HG03571 (cell line): ENCODE data around the gene DYNLRB1.

Source experiments
- ATAC-seq: cut with Tn5 transposase; IDR thresholded peaks from one replicate; pipeline ENCODE4 v1.9.1; 2021; ENCODE audit not compliant: unreplicated experiment

DYNLRB1 gene

GRCh38 chr20:34532756-34533155 is 16.5 kb downstream of the DYNLRB1 start:
- no peak for ATAC-seq

DNA sequence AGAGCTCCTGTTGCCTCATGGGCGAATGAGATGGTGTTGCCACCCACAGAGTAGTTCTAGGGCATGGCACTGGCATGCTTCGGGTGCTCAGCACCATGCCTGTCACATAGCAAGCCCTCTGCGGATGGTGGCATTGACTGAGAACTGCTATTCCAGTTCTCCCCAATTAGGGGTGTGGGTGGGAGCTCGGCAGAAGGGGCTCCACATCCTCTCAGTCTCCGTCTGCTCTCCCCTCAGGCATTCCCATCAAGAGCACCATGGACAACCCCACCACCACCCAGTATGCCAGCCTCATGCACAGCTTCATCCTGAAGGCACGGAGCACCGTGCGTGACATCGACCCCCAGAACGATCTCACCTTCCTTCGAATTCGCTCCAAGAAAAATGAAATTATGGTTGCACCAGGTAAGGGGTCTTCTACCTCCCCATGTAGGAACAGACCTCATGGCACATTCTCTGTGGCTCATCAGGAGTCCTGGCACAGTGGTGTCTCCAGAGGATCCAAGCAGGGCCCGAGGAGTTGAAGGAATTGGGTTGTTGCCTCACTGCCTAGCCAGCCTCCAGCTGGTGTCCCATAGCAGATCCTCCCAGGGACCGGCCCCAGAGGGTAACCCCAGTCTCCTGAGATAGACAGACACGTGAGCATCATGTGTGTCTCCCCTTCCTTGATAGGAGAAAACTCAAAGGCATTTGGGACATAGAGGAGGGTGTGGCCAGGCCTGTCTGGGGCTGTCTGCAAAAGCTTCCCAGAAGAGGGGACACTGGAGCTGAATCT is 18.4 kb downstream of the DYNLRB1 start:
- no peak for ATAC-seq

- ATAC-seq = no peak
Observed at GRCh38 chr20:34535301-34535840, 19.1 kb downstream of the DYNLRB1 start.

DNA sequence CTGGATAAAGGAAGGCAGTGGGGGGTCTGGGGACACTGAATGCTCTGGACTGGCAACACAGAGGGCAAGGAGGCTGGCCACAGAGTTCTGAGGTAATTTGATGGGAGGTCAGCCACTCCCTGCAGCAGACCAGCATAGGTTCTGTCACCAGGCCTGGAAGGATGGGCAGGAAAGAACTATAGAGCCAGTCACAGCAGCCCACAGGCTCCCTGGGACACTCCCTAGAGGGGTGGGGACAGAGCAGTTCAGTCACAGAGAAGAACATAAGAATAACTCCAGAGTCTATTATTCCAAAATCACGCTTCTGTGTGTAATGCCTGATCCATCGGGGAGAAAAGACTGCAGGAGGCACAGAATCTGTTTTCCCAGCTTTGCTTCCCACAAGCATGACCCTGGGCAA is 19.6 kb downstream of the DYNLRB1 start:
- ATAC-seq = no peak

GRCh38 chr20:34536798-34537394 is 20.7 kb downstream of the DYNLRB1 start:
- ATAC-seq = no peak

GRCh38 chr20:34537651-34538050 is 21.4 kb downstream of the DYNLRB1 start:
- no peak for ATAC-seq

- no peak for ATAC-seq
Observed at GRCh38 chr20:34538671-34539123, 22.5 kb downstream of the DYNLRB1 start.

- ATAC-seq = no peak
Observed at GRCh38 chr20:34539756-34540155, 23.5 kb downstream of the DYNLRB1 start.

DNA sequence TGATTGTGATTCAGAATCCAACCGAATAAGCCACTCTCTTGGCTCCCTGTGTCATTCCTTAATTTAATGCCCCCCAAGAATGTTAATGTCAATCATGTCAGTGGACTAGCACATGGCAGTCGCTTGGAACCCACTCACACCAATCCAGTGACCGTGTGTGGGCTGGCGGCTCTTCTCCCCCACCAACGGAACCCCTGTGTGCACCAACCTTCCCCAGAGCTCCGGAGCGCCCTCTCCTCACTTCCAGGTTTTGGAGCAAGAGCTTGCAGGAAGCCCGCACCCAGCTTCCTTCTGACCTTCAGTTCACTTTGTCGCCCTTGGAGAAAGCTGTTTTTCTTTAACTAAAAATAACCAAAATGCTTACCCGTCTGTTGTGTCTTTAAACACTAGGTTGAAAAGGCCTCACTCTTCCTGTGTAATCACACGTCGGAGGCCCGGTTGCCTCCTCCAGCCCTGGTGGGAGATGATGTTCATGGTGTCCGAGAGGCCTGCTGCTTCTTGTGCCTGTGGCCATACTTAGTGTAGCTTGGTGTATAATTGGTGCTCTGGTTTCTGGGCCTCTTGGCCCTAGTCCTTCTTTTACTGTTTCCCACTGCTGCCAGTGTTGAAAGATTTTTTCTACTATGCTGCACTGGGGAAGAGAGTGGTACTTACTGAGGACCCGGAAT is 24.5 kb downstream of the DYNLRB1 start:
- ATAC-seq = no peak

DNA sequence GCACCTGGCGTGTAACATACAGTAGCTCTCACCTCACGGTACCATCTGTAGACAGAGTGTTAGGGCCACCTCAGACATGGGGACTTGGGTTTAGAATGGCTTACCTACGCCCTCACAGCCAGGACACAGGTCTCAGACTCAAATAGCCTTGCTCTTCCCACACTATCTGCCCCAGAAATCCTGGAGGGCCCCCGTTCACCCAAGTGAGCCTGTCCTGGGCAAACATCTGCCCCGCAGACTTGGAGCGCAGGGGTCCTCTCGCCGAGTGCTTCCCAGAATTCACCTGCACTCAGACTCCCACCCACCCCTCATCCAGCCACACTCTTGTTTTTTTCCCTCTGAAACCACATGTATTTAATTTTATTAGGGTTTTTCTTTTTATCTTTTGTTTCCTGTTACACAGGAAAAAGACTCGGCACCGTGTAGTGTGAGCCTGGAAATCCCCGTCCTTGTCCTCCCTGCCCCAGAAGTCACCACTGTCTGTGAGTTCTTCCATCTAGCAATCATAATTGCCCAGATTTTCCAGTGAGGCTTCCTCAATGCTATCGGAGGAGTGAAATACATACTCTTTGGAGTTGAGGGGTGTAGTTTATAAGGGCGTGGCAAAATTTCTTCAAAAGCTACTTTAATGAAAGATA is 25.2 kb downstream of the DYNLRB1 start:
- no peak for ATAC-seq

DNA sequence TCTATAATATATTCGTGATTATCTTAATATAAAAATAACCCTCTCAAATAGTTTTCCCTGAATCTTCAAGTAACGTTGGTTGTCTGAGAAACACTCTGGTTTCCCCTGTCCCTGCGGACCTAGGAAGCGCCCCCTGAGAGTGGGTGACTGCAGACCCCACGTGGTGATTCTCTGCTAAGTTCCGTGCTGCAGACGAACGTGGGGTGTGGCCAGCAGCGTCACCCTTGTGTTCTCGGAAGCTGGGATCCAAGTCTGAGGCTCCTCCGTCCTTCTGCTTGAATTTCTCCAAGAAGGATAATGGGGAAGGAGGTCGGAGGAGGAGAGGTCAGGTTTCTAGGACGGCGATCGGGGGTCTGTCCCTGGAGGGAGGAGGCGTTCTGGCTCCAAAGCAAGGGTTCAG is 25.7 kb downstream of the DYNLRB1 start:
- no peak for ATAC-seq

- ATAC-seq = no peak
Observed at GRCh38 chr20:34542439-34542838, 26.2 kb downstream of the DYNLRB1 start.

GRCh38 chr20:34543463-34544056 is 27.3 kb downstream of the DYNLRB1 start:
- no peak for ATAC-seq

DNA sequence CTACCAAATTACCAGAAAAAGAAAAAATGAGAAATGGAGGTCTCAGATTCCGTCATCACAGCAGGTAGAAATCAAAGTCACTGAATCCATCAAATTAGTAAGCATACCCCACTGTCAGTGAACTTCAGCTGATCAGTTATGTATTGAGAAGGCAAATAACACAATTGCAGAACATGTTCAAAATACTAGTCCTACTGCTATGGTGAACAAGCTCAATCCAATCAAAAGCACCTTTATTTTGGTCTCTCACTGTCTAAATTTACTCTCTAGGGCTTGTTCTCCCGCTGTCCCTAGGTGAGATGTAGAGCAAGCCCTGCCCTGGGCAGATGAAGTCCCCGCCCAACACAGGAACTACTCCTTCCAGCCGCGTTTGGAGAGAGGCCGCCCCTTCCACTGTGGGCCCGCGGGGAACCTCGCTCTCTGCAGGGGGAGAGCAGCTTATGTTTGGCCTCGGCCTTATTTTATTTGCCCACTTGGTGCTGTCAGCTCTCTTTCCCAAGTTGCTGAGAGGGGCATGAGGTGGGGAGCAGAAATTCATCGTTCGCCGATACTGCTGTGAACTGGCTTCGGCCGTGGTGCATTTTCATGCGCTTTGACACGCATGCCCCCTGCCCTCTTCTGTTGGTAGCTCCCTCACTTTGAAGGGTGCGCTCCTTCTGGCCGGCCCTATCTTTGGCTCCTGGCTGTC is 28.0 kb downstream of the DYNLRB1 start:
- ATAC-seq = no peak

DNA sequence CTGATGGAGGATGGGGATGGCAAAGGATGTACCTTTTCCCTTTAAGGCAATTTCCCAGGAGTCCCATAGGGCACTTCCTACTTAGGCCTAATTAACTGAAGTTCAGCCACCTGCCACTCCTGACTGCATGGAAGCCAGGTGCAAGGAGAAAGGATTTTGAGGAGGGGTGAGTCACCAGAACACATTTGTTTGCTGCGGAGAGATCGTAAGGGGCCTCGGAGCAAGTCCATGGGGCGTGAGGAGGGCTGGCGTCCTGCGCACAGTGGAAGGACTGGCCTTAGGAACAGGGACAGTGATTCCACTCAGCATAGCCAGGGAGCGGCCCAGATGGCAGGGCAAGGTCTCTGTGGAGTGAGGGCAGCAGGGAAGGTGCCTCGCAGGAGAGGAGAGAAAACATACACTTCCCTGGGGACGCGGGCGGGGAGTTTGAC is 30.5 kb downstream of the DYNLRB1 start:
- ATAC-seq = no peak

DNA sequence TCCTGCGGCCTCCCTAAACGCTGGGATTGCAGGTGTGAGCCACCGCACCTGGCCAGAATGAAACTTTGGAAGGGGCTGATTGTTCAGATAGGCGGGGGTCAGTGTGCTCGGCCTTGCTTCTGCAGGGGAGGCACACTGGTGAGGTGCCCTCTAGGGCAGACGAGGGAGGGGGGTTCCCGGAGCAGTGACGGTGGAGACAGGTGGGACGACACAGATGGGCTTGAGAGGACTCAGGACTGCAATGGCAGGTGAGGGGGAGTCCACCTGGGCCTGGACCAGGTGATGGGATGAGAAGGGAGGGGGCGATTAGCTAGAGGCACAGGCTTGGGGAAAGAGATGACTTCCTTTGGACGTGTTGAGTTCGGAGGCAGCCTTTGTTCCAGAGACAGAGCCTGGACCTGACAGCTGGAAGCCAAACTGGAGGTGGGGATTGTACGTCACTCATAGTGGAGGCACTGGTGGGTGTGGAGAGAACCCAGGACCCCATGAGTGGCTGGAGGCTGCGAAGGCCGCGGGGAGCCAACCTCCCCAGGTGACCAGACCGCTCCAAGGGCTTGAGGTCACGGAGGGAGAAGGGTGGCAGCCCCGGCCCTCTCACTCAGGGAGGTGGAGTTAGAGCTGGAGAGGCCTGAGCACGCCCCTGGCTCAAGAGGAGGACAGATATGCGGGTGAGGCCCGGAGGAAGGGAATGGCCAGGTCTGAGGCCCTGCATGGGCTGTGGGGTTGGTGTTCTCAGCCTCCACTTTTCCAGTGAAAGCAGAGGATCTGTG is 31.8 kb downstream of the DYNLRB1 start:
- no peak for ATAC-seq

- ATAC-seq = no peak
Observed at GRCh38 chr20:34549291-34549928, 33.2 kb downstream of the DYNLRB1 start.

GRCh38 chr20:34549929-34550305 is 33.7 kb downstream of the DYNLRB1 start:
- ATAC-seq = no peak

GRCh38 chr20:34552569-34552968 is 36.3 kb downstream of the DYNLRB1 start:
- no peak for ATAC-seq
